GM18858 (cell line): ENCODE results near the gene CCDC175.

Source experiments
- ATAC-seq: cut with Tn5 transposase; IDR thresholded peaks from one replicate; pipeline ENCODE4 v1.9.1; 2021; ENCODE audit not compliant: unreplicated experiment

CCDC175 gene

GRCh38 chr14:59540852-59541251 is 35.8 kb downstream of the CCDC175 start:
- no peak for ATAC-seq

- ATAC-seq = no peak
Measured at GRCh38 chr14:59538936-59539335, 37.7 kb downstream of the CCDC175 start.

- no peak for ATAC-seq
Measured at GRCh38 chr14:59537476-59537875, 39.1 kb downstream of the CCDC175 start.

- ATAC-seq = no peak
Measured at GRCh38 chr14:59534361-59534987, 42.1 kb downstream of the CCDC175 start.

- ATAC-seq = no peak
Measured at GRCh38 chr14:59532419-59532818, 44.2 kb downstream of the CCDC175 start.

DNA sequence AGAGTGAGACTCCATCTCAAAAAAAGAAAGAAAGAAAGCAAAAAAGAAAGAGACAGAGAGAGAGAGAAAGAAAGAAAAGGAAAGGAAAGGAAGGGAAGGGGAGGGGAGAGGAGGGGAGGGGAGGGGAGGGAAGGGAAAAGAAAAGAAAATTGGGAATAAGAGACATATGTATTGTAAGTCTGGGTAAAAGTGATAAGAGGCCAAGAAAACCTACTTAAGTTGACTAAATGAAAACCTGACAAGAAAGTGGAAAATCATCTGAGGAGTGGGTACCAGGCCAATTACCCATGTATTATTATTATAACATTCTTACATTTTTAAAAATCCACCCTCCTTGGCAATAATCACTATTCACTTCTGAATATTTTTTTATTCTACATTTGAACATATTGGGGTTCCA is 46.3 kb downstream of the CCDC175 start:
- ATAC-seq = no peak

GRCh38 chr14:59529189-59529588 is 47.4 kb downstream of the CCDC175 start:
- ATAC-seq = no peak

GRCh38 chr14:59520224-59520623 is 56.4 kb downstream of the CCDC175 start:
- ATAC-seq = no peak

- ATAC-seq = no peak
Measured at GRCh38 chr14:59511916-59512575, 64.6 kb downstream of the CCDC175 start.

GRCh38 chr14:59510966-59511365 is 65.6 kb downstream of the CCDC175 start:
- ATAC-seq = no peak

- no peak for ATAC-seq
Measured at GRCh38 chr14:59510001-59510400, 66.6 kb downstream of the CCDC175 start.

GRCh38 chr14:59509101-59509500 is 67.5 kb downstream of the CCDC175 start:
- ATAC-seq = no peak

GRCh38 chr14:59507752-59508103 is 68.9 kb downstream of the CCDC175 start:
- no peak for ATAC-seq

GRCh38 chr14:59507063-59507751 is 69.4 kb downstream of the CCDC175 start:
- ATAC-seq = peak; percentile 68

GRCh38 chr14:59503256-59503655 is 73.4 kb downstream of the CCDC175 start:
- no peak for ATAC-seq

DNA sequence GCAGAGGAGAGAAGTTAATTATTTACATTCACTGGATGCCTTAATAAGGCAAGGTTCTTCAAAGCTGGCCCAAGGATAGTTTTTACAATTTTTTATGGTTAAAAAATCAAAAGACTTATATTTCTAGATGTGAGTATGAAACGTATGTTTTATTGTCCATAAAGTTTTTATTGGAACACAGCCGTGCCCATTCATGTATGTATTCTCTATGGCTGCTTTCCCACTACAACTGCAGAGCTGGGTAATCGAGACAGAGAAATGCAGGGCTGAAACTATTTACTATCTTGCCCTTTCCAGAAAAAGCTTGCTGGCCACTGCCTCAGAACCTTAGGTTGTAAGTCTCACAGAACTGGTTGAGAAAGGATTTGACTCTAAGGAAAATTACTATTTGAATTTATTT is 75.9 kb downstream of the CCDC175 start:
- no peak for ATAC-seq

DNA sequence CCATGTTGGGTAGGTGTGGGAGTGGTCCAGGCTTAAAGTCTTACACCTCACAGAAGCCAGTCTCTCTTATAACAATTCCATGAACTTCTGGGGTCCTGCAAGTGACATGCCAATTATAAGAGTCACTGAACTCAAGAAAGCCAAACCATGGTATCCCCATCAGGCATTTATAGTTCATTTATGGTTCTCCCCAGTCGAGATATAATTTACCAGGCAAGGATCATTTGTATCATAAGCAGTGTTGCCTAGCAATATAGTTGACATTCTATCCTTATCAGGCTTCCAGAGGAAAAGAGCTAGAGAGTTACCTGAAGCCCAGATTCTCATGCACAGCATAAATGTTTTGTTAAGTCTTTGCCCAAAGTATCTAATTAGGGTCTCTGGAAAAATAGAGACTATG is 84.2 kb downstream of the CCDC175 start:
- no peak for ATAC-seq

GRCh38 chr14:59490756-59491155 is 85.9 kb downstream of the CCDC175 start:
- ATAC-seq = no peak

- peak; percentile 28 for ATAC-seq
Measured at GRCh38 chr14:59484639-59485175, 91.9 kb downstream of the CCDC175 start.

DNA sequence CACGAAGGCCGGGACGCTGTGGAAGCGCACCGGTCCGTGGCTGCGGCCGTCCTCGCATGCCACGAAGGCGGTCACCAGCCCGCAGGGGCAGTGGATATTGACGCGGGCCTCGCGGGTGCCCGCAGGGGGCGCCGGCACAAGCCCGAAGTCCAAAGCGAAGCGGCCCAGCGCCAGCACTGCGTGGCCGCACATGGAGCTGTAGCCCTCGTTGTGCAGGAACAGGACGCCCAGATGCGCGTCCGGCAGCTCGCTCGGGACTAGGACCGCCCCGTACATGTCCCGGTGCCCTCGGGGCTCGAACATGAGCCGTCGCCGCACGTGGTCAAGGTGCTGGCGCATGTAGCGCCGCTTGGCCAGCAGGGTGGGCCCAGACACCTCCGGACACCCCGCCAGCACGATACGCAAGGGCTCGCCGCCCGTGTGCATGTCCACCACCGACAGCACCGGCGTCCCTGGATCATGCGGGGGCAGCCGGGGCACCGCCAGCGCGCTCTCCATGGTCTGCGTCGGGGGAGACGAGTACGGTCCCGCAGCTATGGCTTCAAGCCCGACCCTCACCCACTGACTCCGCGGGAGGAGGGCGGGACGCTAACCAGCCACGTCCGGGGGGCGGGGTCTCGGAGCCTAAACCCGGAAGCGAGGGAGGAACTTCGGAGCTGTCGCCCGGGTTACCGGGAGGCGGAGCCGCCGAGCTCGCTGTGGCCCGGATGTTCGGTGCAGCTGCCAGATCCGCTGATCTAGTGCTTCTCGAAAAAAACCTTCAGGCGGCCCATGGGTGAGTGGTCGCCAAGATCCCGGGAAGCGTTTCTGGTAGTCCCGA is 92.6 kb downstream of the CCDC175 start, which contains the start of the genes JKAMP and L3HYPDH:
Gene JKAMP (plus strand): TSS at position 699 of the 820 bp plus-strand sequence. CDS start 73 bp downstream, at position 772.
Gene L3HYPDH (minus strand): TSS at position 590 of the 820 bp plus-strand sequence. CDS start 92 bp downstream, at position 498.
- peak; percentile 64 for ATAC-seq

GRCh38 chr14:59483363-59483762 is 93.2 kb downstream of the CCDC175 start:
- ATAC-seq = no peak
